H1 (cell line): Measurements from ENCODE around the gene MKX. TPM values are rescaled to one million over a fixed set of nuclear protein-coding genes. Genes with fewer than 3 reads are reported as not detected.

Experiments used
- HDAC6 ChIP-seq: IDR thresholded peaks from one replicate; pipeline ENCODE4 v1.7.1; 2012; ENCODE audit warnings: low read depth, mild to moderate bottlenecking, inconsistent platforms, low read length, moderate library complexity
- MAX ChIP-seq: IDR thresholded peaks from 2 replicates; pipeline ENCODE4 v1.6.1; 2012; ENCODE audit warnings: inconsistent platforms
- polyA plus RNA-seq, 7 experiments: library from polyadenylated mRNA; depleted of rRNA in 3 of 7; stranded (reverse) in 5 of 7; unstranded in 2 of 7; fragments of >200 nt in 5 of 7; fragments of 200-250 nt in 2 of 7; gene quantifications; 1 replicate in 5 of 7; 2 replicates in 1 of 7; 4 replicates in 1 of 7; pipeline versions ENCODE4 v1.2.1 to v1.2.3, GENCODE V29; 2011 to 2013; ENCODE audit warnings: missing spikeins in 2 of 7, mixed read lengths in 2 of 7
- total RNA-seq: library from RNA; stranded (reverse); fragmentation: NEBNext Ultra II Directional; extraction: Animal tissue kit (Norgen Biotek cat#: 25700); gene quantifications from 2 replicates; pipeline ENCODE4 v1.2.1, GENCODE V29; 2021
- TF ChIP-seq, protein P1 (sequence below): IDR thresholded peaks from 2 replicates; pipeline ENCODE4 v1.6.1; 2012; ENCODE audit warnings: low read length, inconsistent platforms
- TF ChIP-seq, protein P2 (sequence below): IDR thresholded peaks from 2 replicates; pipeline ENCODE4 v1.6.1; 2011; ENCODE audit warnings: low read length, improper control_type of control experiment

Gene MKX
- total and polyA plus RNA-seq, 2 of the 8 experiments (the other 6 are each of a cell fraction or from before 2014, with no cell fraction given) = 0.21 to 1.3 TPM

- TF ChIP-seq, protein P1, sequence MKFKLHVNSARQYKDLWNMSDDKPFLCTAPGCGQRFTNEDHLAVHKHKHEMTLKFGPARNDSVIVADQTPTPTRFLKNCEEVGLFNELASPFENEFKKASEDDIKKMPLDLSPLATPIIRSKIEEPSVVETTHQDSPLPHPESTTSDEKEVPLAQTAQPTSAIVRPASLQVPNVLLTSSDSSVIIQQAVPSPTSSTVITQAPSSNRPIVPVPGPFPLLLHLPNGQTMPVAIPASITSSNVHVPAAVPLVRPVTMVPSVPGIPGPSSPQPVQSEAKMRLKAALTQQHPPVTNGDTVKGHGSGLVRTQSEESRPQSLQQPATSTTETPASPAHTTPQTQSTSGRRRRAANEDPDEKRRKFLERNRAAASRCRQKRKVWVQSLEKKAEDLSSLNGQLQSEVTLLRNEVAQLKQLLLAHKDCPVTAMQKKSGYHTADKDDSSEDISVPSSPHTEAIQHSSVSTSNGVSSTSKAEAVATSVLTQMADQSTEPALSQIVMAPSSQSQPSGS = no peak
- no peak for TF ChIP-seq HDAC6
- TF ChIP-seq, protein P2, sequence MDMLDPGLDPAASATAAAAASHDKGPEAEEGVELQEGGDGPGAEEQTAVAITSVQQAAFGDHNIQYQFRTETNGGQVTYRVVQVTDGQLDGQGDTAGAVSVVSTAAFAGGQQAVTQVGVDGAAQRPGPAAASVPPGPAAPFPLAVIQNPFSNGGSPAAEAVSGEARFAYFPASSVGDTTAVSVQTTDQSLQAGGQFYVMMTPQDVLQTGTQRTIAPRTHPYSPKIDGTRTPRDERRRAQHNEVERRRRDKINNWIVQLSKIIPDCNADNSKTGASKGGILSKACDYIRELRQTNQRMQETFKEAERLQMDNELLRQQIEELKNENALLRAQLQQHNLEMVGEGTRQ = no peak
- TF ChIP-seq MAX = no peak
- TF ChIP-seq, all 59 proteins: peak for 0
These were observed 109.8 kb downstream of the MKX start (continued) for GRCh38 chr10:27635699-27636270.
